Measurements from ENCODE around the gene PEAK1.

The PEAK1 gene

GRCh38 chr15:77375133-77375532, 44.8 kb downstream of the PEAK1 start:
- H3K4me1 ChIP-seq (ENCODE audit: insufficient read depth, low read length), result no peaks in the 10 kb centered on the region
- no peaks in the 10 kb centered on the region for H3K36me3 ChIP-seq (ENCODE audit: insufficient read depth, low read length)

GRCh38 chr15:77373441-77373840, 46.5 kb downstream of the PEAK1 start:
- Histone ChIP-seq H3K9ac (ENCODE audit: low read depth, low read length) (no peak overlapping the region), H3K4me1 (ENCODE audit: insufficient read depth, low read length) (no peaks in the 10 kb centered on the region), H3K36me3 (ENCODE audit: insufficient read depth, low read length) (no peaks in the 10 kb centered on the region), H3K9me3 (ENCODE audit: control insufficient read depth, insufficient read depth, low read length) (no peaks in the 10 kb centered on the region)

More at GRCh38 chr15:77375133-77375532, 44.8 kb downstream of the PEAK1 start:
- Histone ChIP-seq H3K9me3 (ENCODE audit: control insufficient read depth, insufficient read depth, low read length) (no peaks in the 10 kb centered on the region), H3K9ac (ENCODE audit: low read depth, low read length) (no peak overlapping the region)

- no peaks in the 10 kb centered on the region for H3K9me3 ChIP-seq (ENCODE audit: control insufficient read depth, insufficient read depth, low read length)
- H3K36me3 ChIP-seq (ENCODE audit: insufficient read depth, low read length), result no peaks in the 10 kb centered on the region
- H3K4me1 ChIP-seq (ENCODE audit: insufficient read depth, low read length), result no peaks in the 10 kb centered on the region
- no peak overlapping the region for H3K9ac ChIP-seq (ENCODE audit: low read depth, low read length)
These were observed 47.9 kb downstream of the PEAK1 start for GRCh38 chr15:77371850-77372563.

- Histone ChIP-seq H3K9ac (ENCODE audit: low read depth, low read length) (no peak overlapping the region), H3K36me3 (ENCODE audit: insufficient read depth, low read length) (no peaks in the 10 kb centered on the region), H3K4me1 (ENCODE audit: insufficient read depth, low read length) (no peaks in the 10 kb centered on the region), H3K9me3 (ENCODE audit: control insufficient read depth, insufficient read depth, low read length) (no peaks in the 10 kb centered on the region)
These were observed 49.3 kb downstream of the PEAK1 start for GRCh38 chr15:77370580-77370979.

- Histone ChIP-seq H3K9ac (ENCODE audit: low read depth, low read length) (no peak overlapping the region), H3K9me3 (ENCODE audit: control insufficient read depth, insufficient read depth, low read length) (no peaks in the 10 kb centered on the region), H3K36me3 (ENCODE audit: insufficient read depth, low read length) (no peaks in the 10 kb centered on the region), H3K4me1 (ENCODE audit: insufficient read depth, low read length) (no peaks in the 10 kb centered on the region)
These were observed 50.7 kb downstream of the PEAK1 start for GRCh38 chr15:77369168-77369567.

- no peaks in the 10 kb centered on the region for H3K36me3 ChIP-seq (ENCODE audit: insufficient read depth, low read length)
- no peaks in the 10 kb centered on the region for H3K4me1 ChIP-seq (ENCODE audit: insufficient read depth, low read length)
- H3K9me3 ChIP-seq (ENCODE audit: control insufficient read depth, insufficient read depth, low read length), result no peaks in the 10 kb centered on the region
- H3K9ac ChIP-seq (ENCODE audit: low read depth, low read length), result no peak overlapping the region
These were observed 52.3 kb downstream of the PEAK1 start for GRCh38 chr15:77367631-77368030.

GRCh38 chr15:77361456-77361855, 58.4 kb downstream of the PEAK1 start:
- Histone ChIP-seq H3K9ac (ENCODE audit: low read depth, low read length) (no peak overlapping the region), H3K4me1 (ENCODE audit: insufficient read depth, low read length) (no peaks in the 10 kb centered on the region), H3K9me3 (ENCODE audit: control insufficient read depth, insufficient read depth, low read length) (no peaks in the 10 kb centered on the region), H3K36me3 (ENCODE audit: insufficient read depth, low read length) (no peaks in the 10 kb centered on the region)

GRCh38 chr15:77358545-77359240, 61.2 kb downstream of the PEAK1 start:
- Histone ChIP-seq H3K4me1 (ENCODE audit: insufficient read depth, low read length) (no peaks in the 10 kb centered on the region), H3K9me3 (ENCODE audit: control insufficient read depth, insufficient read depth, low read length) (no peaks in the 10 kb centered on the region), H3K36me3 (ENCODE audit: insufficient read depth, low read length) (no peaks in the 10 kb centered on the region), H3K9ac (ENCODE audit: low read depth, low read length) (no peak overlapping the region)

GRCh38 chr15:77356305-77356704, 63.6 kb downstream of the PEAK1 start:
- Histone ChIP-seq H3K4me1 (ENCODE audit: insufficient read depth, low read length) (peaks cover 3% of the 10 kb centered on the region; the same call in 1 of the 2 replicates), H3K36me3 (ENCODE audit: insufficient read depth, low read length) (no peaks in the 10 kb centered on the region)

GRCh38 chr15:77355321-77355720, 64.6 kb downstream of the PEAK1 start:
- Histone ChIP-seq H3K36me3 (ENCODE audit: insufficient read depth, low read length) (no peaks in the 10 kb centered on the region), H3K4me1 (ENCODE audit: insufficient read depth, low read length) (peaks cover 8% of the 10 kb centered on the region; the same call in 1 of the 2 replicates), H3K9me3 (ENCODE audit: control insufficient read depth, insufficient read depth, low read length) (no peaks in the 10 kb centered on the region), H3K9ac (ENCODE audit: low read depth, low read length) (no peak overlapping the region)

More at GRCh38 chr15:77356305-77356704, 63.6 kb downstream of the PEAK1 start:
- Histone ChIP-seq H3K9me3 (ENCODE audit: control insufficient read depth, insufficient read depth, low read length) (no peaks in the 10 kb centered on the region), H3K9ac (ENCODE audit: low read depth, low read length) (no peak overlapping the region)

- Histone ChIP-seq H3K4me1 (ENCODE audit: insufficient read depth, low read length) (peaks cover 8% of the 10 kb centered on the region; the same call in 1 of the 2 replicates), H3K36me3 (ENCODE audit: insufficient read depth, low read length) (no peaks in the 10 kb centered on the region), H3K9me3 (ENCODE audit: control insufficient read depth, insufficient read depth, low read length) (no peaks in the 10 kb centered on the region), H3K9ac (ENCODE audit: low read depth, low read length) (no peak overlapping the region)
These were observed 65.8 kb downstream of the PEAK1 start for GRCh38 chr15:77354063-77354462.

- H3K9me3 ChIP-seq (ENCODE audit: control insufficient read depth, insufficient read depth, low read length), result no peaks in the 10 kb centered on the region
- no peaks in the 10 kb centered on the region for H3K36me3 ChIP-seq (ENCODE audit: insufficient read depth, low read length)
- peaks cover 8% of the 10 kb centered on the region; the same call in 1 of the 2 replicates for H3K4me1 ChIP-seq (ENCODE audit: insufficient read depth, low read length)
- H3K9ac ChIP-seq (ENCODE audit: low read depth, low read length), result no peak overlapping the region
These were observed 67.0 kb downstream of the PEAK1 start for GRCh38 chr15:77352887-77353286.

GRCh38 chr15:77350792-77351191, 69.1 kb downstream of the PEAK1 start:
- Histone ChIP-seq H3K4me1 (ENCODE audit: insufficient read depth, low read length) (peaks cover 8% of the 10 kb centered on the region; the same call in 1 of the 2 replicates), H3K36me3 (ENCODE audit: insufficient read depth, low read length) (no peaks in the 10 kb centered on the region), H3K9ac (ENCODE audit: low read depth, low read length) (no peak overlapping the region), H3K9me3 (ENCODE audit: control insufficient read depth, insufficient read depth, low read length) (no peaks in the 10 kb centered on the region)

- H3K36me3 ChIP-seq (ENCODE audit: insufficient read depth, low read length), result no peaks in the 10 kb centered on the region
- H3K9ac ChIP-seq (ENCODE audit: low read depth, low read length), result no peak overlapping the region
- no peaks in the 10 kb centered on the region for H3K9me3 ChIP-seq (ENCODE audit: control insufficient read depth, insufficient read depth, low read length)
- H3K4me1 ChIP-seq (ENCODE audit: insufficient read depth, low read length), result peaks cover 8% of the 10 kb centered on the region; the same call in 1 of the 2 replicates
These were observed 70.2 kb downstream of the PEAK1 start for GRCh38 chr15:77349666-77350065.

- no peak overlapping the region for H3K9ac ChIP-seq (ENCODE audit: low read depth, low read length)
- peaks cover 8% of the 10 kb centered on the region; the same call in 1 of the 2 replicates for H3K4me1 ChIP-seq (ENCODE audit: insufficient read depth, low read length)
- no peaks in the 10 kb centered on the region for H3K9me3 ChIP-seq (ENCODE audit: control insufficient read depth, insufficient read depth, low read length)
- no peaks in the 10 kb centered on the region for H3K36me3 ChIP-seq (ENCODE audit: insufficient read depth, low read length)
These were observed 71.4 kb downstream of the PEAK1 start for GRCh38 chr15:77348511-77348910.

Data from ES-I3 (cell line).